Measurements from ENCODE around the gene KIF21B.

GRCh38 chr1:201014816-201015200, 8.7 kb downstream of the KIF21B start:
- TF ChIP-seq CTCF (IDR thresholded peaks at IDR 0.05), result no peak
- no peak for TF ChIP-seq POLR2A (IDR thresholded peaks at IDR 0.05)
- TF ChIP-seq EP300 (IDR thresholded peaks at IDR 0.05), result no peak
